ENCODE results near the gene KCTD17. TPM values are rescaled to one million over a fixed set of nuclear protein-coding genes. Genes with fewer than 3 reads are reported as not detected.

KCTD17 gene
- total and polyA plus RNA-seq, 2 of the 13 experiments (the other 11 are each of a cell fraction or from before 2014, with no cell fraction given) = 5.3 to 11.7 TPM

DNA sequence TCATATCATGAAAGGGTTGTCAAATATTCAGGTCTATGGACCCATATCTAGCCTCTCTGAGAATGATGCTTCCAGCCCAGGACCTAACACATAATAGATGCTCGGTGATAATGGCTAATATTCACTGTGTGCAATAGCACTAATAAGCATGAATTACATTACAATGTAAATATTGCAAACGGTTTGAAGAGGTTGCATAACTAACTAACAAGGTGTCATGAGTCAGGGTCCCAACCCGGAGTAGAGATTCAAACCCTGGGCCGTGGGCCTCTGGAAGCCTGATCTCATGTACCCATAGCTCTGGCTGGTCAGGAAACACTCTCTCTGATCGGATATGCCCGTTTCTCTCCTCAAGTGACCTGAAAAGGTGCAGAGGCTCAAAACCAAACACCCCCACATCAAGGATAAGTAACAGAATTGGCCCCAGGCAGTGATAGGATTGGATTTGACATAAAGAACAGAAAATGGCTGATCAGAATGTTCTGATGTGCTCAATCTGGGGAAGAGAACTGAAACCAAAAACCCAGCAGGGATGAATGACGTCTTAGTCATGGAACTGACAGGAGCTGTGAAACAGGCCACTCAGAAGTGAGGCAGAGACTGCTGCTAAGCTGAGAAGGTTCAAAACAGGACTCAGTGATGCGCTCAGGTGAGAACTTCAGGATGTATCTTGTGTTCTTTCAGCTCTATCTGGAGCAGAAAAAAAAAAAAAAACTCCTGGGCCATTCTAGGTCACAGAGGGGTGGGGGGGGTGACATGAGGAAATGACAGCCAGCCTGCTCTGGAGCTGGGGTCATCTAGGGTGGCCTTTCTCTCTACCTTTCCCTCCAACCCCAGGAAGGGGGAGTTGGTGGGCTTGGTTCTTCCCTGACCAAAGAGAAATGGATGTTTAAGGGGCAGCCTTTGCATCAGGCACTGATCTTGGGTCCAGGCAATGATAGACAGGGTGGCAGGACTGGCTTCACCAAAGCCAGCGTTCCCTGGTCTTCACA is 6.6 kb upstream of the KCTD17 start (continued):
- TF ChIP-seq RXRA (CRISPR knock-in tag; IDR thresholded peaks at IDR 0.05) = peak; percentile 40; the same call in 1 of the 2 replicates
- no peak for TF ChIP-seq SMARCE1 (IDR thresholded peaks at IDR 0.05; ENCODE audit: borderline replicate concordance)
- TF ChIP-seq ZNF20 (CRISPR knock-in tag; IDR thresholded peaks at IDR 0.05) = no peak
- TF ChIP-seq SSRP1 (CRISPR knock-in tag; IDR thresholded peaks at IDR 0.05) = no peak
- no peak for TF ChIP-seq ZNF343 (CRISPR knock-in tag; IDR thresholded peaks at IDR 0.05)
- TF ChIP-seq, protein P1, sequence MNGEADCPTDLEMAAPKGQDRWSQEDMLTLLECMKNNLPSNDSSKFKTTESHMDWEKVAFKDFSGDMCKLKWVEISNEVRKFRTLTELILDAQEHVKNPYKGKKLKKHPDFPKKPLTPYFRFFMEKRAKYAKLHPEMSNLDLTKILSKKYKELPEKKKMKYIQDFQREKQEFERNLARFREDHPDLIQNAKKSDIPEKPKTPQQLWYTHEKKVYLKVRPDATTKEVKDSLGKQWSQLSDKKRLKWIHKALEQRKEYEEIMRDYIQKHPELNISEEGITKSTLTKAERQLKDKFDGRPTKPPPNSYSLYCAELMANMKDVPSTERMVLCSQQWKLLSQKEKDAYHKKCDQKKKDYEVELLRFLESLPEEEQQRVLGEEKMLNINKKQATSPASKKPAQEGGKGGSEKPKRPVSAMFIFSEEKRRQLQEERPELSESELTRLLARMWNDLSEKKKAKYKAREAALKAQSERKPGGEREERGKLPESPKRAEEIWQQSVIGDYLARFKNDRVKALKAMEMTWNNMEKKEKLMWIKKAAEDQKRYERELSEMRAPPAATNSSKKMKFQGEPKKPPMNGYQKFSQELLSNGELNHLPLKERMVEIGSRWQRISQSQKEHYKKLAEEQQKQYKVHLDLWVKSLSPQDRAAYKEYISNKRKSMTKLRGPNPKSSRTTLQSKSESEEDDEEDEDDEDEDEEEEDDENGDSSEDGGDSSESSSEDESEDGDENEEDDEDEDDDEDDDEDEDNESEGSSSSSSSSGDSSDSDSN (CRISPR knock-in tag; IDR thresholded peaks at IDR 0.05) = no peak
- TF ChIP-seq, protein P2, sequence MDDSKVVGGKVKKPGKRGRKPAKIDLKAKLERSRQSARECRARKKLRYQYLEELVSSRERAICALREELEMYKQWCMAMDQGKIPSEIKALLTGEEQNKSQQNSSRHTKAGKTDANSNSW (CRISPR knock-in tag; IDR thresholded peaks at IDR 0.05; ENCODE audit: borderline replicate concordance) = no peak
- TF ChIP-seq, protein P3, sequence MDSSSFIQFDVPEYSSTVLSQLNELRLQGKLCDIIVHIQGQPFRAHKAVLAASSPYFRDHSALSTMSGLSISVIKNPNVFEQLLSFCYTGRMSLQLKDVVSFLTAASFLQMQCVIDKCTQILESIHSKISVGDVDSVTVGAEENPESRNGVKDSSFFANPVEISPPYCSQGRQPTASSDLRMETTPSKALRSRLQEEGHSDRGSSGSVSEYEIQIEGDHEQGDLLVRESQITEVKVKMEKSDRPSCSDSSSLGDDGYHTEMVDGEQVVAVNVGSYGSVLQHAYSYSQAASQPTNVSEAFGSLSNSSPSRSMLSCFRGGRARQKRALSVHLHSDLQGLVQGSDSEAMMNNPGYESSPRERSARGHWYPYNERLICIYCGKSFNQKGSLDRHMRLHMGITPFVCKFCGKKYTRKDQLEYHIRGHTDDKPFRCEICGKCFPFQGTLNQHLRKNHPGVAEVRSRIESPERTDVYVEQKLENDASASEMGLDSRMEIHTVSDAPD (CRISPR knock-in tag; IDR thresholded peaks at IDR 0.05) = no peak
- TF ChIP-seq SP2 (CRISPR knock-in tag; IDR thresholded peaks at IDR 0.05) = no peak
- TF ChIP-seq PAF1 (CRISPR knock-in tag; IDR thresholded peaks at IDR 0.05) = no peak
- no peak for TF ChIP-seq NCOA2 (CRISPR knock-in tag; IDR thresholded peaks at IDR 0.05)
- no peak for TF ChIP-seq ZBTB38 (CRISPR knock-in tag; IDR thresholded peaks at IDR 0.05)
- no peak for TF ChIP-seq ETV5 (CRISPR knock-in tag; IDR thresholded peaks at IDR 0.05; ENCODE audit: borderline replicate concordance)
- TF ChIP-seq, protein P4, sequence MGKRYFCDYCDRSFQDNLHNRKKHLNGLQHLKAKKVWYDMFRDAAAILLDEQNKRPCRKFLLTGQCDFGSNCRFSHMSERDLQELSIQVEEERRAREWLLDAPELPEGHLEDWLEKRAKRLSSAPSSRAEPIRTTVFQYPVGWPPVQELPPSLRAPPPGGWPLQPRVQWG (CRISPR knock-in tag; IDR thresholded peaks at IDR 0.05; ENCODE audit: borderline replicate concordance, low read depth) = no peak
- peak; percentile 82; the same call in 1 of the 2 replicates for TF ChIP-seq SIX1 (CRISPR knock-in tag; IDR thresholded peaks at IDR 0.05; ENCODE audit: borderline replicate concordance)
- no peak for TF ChIP-seq ZFY (CRISPR knock-in tag; IDR thresholded peaks at IDR 0.05)
- no peak for TF ChIP-seq MTA3 (CRISPR knock-in tag; IDR thresholded peaks at IDR 0.05)
- no peak for TF ChIP-seq CREB1 (IDR thresholded peaks at IDR 0.05)
- TF ChIP-seq CREB1 (CRISPR knock-in tag; IDR thresholded peaks at IDR 0.05) = no peak
- TF ChIP-seq ZNF30 (CRISPR knock-in tag; IDR thresholded peaks at IDR 0.05) = no peak
- TF ChIP-seq, protein P5, sequence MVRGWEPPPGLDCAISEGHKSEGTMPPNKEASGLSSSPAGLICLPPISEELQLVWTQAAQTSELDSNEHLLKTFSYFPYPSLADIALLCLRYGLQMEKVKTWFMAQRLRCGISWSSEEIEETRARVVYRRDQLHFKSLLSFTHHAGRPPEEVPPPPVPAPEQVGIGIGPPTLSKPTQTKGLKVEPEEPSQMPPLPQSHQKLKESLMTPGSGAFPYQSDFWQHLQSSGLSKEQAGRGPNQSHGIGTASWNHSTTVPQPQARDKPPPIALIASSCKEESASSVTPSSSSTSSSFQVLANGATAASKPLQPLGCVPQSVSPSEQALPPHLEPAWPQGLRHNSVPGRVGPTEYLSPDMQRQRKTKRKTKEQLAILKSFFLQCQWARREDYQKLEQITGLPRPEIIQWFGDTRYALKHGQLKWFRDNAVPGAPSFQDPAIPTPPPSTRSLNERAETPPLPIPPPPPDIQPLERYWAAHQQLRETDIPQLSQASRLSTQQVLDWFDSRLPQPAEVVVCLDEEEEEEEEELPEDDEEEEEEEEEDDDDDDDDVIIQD (CRISPR knock-in tag; IDR thresholded peaks at IDR 0.05; ENCODE audit: low read depth) = no peak
- TF ChIP-seq, protein P6, sequence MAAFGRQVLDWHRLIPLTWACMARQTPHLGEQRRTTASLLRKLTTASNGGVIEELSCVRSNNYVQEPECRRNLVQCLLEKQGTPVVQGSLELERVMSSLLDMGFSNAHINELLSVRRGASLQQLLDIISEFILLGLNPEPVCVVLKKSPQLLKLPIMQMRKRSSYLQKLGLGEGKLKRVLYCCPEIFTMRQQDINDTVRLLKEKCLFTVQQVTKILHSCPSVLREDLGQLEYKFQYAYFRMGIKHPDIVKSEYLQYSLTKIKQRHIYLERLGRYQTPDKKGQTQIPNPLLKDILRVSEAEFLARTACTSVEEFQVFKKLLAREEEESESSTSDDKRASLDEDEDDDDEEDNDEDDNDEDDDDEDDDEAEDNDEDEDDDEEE (CRISPR knock-in tag; IDR thresholded peaks at IDR 0.05) = no peak
